NCI-H1105 treated with DMSO at 0.1 percent for 48 hours (cell line): ENCODE data around the gene ADISSP.
"Not testable (repeated sequence)": the region's sequence is repeated elsewhere in the genome, so short reads cannot be mapped to it uniquely, and the experiment has no call there.

ENCODE experiments used
- DNase-seq: peaks from one replicate; lab custom pipeline; 2025; lab: John Stamatoyannopoulos, UW

The ADISSP gene

DNA sequence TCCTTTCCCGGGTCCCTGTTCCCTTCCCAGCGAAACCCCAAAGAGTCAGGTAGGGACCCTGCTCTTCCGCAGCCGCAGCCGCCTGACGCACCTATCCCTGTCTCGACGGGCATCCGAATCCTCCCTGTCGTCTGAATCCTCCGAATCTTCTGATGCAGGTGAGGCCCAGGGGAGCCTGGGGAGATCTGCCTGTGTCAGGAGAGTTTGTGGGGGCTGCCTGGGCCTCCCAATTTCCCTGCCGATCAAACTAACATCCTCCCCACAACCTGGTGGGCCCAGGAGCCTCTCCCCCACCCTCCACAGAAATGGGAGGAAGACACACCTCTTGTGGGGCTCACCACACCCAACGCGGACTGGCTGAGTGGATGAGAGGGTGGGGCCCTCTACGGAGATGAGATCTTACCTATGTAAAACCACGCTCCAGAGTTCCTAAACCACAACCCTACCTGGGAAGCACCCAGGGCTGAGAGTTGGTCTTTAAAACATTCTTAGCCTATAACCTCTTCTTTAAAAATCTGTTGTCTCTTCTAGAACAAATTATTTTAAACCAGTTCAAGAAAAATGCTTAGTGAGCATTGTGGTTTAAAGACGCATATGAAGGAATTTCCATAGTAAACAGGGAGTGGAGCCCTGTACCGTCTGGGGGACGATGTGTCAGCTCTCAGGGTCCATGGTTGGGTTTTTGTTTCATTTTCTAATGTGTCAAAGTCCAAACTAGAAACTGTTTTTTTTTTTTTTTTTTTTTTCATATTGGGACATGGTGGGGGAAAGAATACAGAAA lies 30.2 kb upstream of the ADISSP start:
- DNase-seq = peak; percentile 9

GRCh38 chr20:3797226-3797545 lies 29.6 kb upstream of the ADISSP start:
- DNase-seq = no peak

DNA sequence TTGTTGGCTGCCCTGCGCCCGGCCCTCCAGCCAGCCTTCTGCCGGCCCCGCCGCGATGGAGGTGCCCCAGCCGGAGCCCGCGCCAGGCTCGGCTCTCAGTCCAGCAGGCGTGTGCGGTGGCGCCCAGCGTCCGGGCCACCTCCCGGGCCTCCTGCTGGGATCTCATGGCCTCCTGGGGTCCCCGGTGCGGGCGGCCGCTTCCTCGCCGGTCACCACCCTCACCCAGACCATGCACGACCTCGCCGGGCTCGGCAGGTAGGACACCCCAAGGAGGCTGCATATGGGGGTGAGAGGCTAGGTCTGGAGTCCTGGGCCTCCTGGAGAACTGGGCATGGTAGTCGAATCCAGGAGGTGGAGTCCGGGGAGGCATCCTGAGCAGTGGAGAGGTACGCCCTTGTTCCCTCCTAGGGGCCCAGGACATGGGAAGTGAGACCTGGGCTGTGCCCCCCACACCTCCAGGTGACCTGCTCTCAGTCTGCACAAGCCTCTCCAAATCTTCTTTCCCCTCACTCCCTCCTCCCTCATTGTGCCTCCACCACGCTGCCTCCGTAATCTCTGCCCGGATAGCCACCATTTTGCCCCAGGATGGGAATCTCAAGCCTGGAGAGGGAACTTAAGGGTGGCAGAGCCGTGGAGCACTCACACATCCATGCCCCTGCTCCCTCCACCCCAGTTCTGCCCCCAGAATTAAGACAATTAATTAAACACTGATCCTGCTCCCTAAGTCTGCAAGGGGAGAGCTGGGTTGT lies 29.1 kb upstream of the ADISSP start:
- DNase-seq = no peak

DNA sequence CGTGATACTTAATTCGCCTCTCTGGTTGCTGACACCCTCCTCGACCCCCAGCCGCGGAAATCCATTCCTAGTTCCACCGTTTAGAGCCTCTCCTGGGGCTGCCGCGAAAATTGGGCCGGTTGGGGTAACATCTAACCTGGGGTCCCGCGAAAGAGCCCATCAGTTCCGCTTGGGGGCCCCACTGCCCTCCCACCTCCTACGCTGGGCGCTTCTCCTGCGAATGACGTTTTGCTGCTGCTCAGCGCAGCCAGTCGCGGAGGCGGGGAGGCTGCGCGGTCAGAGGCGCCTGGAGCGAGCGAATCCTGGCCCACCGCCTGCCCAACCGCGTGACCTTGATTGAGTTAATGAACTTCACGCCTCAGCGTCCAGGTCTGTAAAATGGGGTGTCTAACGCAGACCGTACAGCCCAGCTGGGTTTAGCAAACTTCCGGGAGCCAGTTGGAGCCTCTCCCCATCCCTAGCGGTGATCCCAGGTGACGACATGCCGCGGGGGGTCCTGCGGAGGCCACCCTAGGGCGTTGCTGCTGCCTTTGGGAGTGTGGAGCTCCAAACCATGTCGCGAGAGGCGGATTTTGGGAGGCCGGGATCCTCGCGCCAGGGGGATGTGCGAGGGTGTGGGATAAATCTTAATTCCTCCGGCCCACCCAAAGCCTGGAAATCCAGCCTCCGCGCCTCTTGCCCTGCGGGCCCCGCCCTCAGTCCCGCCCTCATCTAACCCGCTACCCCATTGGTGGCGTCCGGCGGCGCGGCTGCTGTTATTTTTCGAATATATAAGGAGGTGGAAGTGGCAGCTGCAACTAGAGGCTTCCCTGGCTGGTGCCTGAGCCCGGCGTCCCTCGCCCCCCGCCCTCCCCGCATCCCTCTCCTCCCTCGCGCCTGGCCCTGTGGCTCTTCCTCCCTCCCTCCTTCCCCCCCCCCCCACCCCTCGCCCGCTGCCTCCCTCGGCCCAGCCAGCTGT lies 28.2 kb upstream of the ADISSP start, which contains the start of gene CDC25B:
TSS of gene CDC25B (plus strand) at position 800 of the 958 bp plus-strand sequence. CDS start 222 bp downstream, outside the sequence.
- peak; percentile 91 for DNase-seq

GRCh38 chr20:3794701-3795420 lies 27.3 kb upstream of the ADISSP start:
- DNase-seq = no peak

- not testable (repeated sequence) for DNase-seq
Measured at GRCh38 chr20:3794168-3794567, 26.6 kb upstream of the ADISSP start.

- DNase-seq = not testable (repeated sequence)
Measured at GRCh38 chr20:3789201-3789600, 21.6 kb upstream of the ADISSP start.

DNA sequence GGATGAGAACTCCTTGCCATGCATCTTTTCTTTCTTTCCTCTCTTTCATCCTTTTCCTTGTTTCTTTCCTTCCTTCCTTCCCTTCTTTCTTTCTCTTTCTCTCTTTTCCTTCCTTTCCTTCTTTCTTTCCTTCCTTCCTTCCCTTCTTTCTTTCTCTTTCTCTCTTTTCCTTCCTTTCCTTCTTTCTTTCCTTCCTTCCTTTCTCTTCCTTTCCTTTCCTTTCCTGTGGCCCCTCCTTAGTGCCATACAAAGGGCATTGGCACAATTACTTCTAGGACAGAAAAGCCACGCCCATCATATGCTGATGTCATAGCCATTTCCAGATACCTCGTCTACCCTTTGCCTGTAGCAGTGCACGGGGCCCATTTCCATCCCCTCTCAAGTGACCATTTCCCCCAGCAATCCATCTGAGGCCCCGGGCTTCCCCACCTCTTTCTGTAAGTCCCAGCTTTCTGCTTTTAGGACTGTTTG lies 21.2 kb upstream of the ADISSP start:
- no peak for DNase-seq

DNA sequence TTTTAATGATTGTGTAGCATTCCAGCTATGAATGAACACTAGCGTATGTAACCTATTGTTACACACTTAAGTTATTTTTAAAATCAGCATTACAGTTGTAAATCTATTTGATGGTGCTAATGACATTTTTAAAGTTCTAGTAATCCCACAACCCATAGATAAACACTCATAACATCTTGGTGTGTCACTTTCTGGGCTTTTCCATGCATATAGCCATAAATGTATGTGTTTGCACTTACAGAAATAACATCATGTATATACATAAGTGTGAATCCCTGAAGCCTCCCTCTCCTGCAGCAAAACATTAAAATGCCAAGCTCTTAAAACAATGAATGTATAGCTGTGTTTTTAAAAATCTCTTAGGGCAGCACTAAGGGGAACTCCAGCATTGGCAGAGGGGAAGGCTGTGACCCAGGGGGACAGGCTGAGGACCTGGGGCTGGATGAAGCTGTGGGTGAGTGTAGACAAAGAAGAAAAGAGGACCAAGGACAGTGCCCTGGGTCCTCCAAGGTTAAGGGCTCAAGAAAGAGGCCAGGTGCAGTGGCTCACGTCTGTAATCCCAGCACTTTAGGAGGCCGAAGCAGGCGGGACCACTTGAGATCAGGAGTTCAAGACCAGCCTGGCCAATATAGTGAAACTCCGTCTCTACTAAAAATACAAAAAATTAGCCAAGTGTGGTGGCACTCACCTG lies 19.9 kb upstream of the ADISSP start:
- DNase-seq = no peak

- peak; percentile 81 for DNase-seq
Measured at GRCh38 chr20:3786665-3787323, 19.2 kb upstream of the ADISSP start, which contains the start of gene CENPB. Gene CENPB, minus strand, starts transcription at chr20:3786740. Its CDS starts 257 bp downstream, at chr20:3786483.

GRCh38 chr20:3786126-3786484 lies 18.6 kb upstream of the ADISSP start:
- peak; percentile 41 for DNase-seq

- no peak for DNase-seq
Measured at GRCh38 chr20:3785240-3786125, 17.9 kb upstream of the ADISSP start.

- DNase-seq = no peak
Measured at GRCh38 chr20:3784863-3785239, 17.3 kb upstream of the ADISSP start.

DNA sequence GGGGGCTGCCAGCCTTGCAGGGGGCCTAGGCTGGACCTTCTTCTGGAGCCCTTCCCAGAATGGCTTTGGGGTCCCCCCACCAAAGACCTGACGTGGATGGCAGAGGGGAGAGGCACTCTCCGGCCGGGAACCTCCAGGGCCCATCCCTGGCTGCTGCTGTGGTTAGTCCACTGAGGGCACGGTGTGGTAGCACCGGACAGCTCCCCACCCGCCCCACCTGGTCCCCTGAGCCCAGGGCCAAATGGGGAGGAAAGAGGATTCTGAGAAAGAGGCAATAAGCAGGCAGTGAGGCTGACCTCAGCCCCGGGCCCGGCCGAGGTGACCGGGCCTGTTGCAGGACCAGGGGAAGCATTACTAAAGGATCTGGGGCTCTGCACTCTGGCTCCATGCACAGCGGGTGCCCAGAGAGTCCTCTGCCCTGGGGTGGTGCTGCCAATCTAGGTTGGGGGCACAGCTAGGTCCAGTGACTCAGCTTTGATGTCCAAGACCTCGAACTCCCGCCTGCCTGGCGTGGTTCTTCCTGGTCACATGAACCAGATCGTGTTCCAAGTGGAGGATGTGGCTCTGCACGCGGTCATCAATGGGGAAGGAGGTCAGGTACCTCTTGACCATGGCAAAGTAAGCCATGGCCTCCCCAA lies 16.8 kb upstream of the ADISSP start:
- DNase-seq = no peak

DNA sequence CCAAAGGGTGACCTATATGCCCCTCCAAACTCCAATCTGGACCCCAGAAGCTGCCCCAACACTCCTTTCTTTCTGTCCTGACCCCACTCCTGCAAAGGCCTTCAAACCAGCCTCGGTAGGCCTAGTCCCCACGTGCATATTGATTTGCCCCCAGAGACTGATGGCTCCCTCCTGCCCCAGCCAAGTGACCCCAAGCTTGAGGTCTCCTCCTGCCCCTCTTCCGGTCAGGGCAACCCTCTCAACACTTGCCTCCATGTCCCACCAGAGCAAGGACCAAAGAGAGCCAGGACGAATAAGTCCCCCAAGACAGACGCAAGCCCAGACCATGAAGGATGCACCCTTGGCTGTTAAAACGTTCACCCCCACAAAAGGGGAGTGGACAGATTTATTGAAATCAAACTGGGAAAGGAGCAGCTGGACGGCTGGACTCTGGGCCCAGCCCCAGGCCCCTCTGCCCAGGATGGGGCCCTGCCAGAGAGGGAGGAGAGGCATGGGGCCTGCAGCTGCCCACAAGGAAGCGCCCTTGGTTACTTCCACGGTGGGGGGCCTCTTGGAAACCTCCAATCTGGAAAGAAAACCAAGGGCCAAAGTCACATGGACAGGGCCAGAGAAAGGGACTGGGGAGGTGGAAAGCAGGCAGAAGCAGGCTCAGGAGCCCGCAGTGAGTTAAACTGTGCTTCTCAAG lies 16.1 kb upstream of the ADISSP start:
- no peak for DNase-seq

- no peak for DNase-seq
Measured at GRCh38 chr20:3783068-3783489, 15.5 kb upstream of the ADISSP start.

GRCh38 chr20:3782597-3782996 lies 15.0 kb upstream of the ADISSP start:
- DNase-seq = no peak
